NCI-H748 (cell line): ENCODE data around the gene CELF4.
A peak's percentile ranks its signal among the peaks of the same experiment; 100 is the strongest.

Experiments
- DNase-seq: peaks from one replicate; lab custom pipeline; 2025; ENCODE audit not compliant: unreplicated experiment; lab: John Stamatoyannopoulos, UW

The CELF4 gene

DNA sequence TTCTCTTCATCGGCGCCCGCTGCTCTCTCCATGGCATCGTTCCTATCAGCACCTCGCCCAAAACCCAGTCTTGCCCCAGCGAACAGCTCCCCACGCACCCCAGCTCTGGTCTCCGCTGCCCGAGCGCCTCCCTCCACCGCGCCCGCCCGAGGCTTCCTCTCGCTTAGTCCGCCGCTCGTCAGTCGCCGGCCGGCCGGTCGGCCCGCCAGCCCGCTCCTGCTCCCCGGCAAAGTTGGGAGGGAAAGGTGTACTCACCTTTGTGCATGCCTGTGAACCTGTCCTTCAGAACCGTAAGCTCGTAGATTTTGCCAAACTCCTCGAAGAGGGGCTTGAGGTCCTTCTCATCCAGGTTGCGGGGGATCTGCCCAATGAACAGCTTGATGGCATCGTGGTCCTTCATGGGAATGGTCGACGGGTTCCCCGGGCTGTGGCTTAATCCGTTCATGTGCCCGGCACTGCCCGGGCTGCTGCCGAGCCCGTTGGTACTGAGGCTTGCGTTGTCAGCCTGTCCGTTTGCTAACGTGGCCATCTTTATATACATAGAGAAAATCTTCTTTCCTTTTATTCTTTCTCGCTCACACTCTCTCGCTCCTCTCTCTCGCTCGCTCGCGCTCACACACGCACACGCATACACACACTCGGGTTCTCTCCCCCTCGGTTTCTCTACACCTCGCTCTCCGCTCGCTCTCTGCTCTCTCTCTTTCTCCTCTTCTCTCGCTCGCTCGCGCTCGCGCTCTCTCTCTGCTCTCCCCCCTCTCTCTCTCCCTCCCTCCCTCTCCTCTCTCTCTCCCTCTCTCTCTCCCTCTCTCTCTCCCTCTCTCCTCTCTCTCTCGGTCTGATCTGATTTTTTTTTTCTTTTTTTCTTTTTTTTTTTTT is at the start of gene CELF4:
Gene CELF4, minus strand, starts transcription at position 698 of the 876 bp plus-strand sequence.
- peak; percentile 91 for DNase-seq

DNA sequence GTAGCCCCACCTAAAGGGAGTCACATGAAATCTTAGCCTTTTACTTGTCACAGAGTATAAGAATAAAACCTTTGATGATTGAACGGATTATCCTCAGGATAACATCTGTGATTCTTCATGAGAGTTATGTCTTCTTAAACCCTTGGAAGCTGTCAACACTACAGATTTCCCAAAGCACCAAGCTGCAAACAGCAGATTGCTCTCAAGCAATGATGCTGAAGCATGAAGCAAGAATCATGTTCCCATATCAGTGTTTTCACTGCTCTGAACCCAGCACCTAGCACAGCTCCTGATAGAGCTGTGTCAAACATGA is 47.6 kb upstream of the CELF4 start:
- DNase-seq, result no peak

DNA sequence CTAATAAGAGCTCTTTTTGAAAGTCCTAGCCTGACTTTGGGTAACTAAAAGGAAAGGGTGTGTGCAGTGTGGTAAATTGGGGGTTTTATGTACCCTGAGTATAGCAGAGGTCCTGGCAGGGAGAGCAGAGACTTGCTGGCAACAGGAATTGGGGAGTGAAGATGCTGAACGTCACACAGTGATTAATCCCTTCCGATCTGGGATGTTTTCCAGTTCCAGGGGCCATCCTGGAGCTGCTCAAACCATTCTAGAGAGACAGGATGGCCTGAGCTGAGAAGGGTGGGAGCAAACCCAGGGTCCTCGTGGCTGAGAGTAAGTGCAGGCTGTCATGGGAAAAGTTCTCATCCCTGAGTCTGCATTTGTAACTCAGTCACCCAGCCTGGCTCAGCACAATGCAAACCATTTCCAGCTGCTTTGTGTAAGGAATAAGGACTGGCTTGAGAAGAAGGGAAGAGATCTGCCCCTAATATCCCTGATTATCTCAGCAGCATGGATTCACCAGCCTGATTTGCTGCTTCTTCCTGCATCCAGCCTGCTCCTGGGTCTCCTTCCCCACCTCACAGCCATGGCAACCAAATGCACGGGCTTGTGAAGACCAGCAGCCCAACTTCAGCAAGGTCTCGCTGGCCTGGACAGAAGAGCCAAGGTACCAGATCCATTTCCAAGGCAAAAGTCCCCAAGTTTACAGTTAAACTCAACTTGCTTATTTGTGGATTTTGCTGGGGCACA is 47.1 kb upstream of the CELF4 start:
- DNase-seq, result no peak

- no peak for DNase-seq
Measured at GRCh38 chr18:37611614-37612279, 46.1 kb upstream of the CELF4 start.

GRCh38 chr18:37608876-37609275 is 43.3 kb upstream of the CELF4 start:
- no peak for DNase-seq

DNA sequence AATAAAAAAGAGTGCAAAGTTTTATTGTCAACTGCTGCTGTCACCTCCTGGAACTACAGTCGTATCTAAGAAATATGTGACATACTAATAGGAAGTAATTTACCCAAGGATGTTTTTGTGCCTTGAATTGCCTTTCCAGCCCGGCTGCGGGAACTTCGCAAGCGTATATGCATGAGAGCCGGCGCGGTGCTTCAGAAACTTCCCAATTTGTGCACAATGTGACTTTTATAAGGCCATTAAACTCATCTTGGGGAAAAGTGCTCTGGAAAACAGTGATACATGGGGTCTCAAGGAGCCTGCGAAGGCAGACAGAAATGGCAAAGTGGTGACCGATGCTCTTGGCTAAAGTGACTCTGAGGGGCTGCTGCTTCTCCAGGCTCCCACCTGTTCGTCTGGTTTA is 41.7 kb upstream of the CELF4 start:
- no peak for DNase-seq

DNA sequence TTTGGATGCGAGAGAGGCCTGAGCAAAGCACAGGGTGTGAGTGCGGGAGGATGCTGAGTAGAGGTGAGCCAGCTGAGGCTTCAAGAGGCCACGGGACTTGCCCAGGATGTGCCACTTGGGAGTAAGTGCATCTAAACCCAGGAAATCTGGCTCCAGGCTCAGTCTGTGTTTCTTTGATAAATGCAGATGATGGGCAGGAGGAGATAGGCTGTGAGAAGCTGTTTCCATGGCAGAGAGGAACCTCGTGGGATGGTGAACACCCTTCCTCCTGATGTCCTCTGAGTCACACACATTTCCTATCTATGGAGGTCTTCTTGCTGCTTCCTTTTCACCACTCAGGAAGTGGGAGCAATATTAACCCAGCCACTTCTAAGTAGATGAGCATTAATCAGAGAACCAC is 38.4 kb upstream of the CELF4 start:
- DNase-seq, result no peak

DNA sequence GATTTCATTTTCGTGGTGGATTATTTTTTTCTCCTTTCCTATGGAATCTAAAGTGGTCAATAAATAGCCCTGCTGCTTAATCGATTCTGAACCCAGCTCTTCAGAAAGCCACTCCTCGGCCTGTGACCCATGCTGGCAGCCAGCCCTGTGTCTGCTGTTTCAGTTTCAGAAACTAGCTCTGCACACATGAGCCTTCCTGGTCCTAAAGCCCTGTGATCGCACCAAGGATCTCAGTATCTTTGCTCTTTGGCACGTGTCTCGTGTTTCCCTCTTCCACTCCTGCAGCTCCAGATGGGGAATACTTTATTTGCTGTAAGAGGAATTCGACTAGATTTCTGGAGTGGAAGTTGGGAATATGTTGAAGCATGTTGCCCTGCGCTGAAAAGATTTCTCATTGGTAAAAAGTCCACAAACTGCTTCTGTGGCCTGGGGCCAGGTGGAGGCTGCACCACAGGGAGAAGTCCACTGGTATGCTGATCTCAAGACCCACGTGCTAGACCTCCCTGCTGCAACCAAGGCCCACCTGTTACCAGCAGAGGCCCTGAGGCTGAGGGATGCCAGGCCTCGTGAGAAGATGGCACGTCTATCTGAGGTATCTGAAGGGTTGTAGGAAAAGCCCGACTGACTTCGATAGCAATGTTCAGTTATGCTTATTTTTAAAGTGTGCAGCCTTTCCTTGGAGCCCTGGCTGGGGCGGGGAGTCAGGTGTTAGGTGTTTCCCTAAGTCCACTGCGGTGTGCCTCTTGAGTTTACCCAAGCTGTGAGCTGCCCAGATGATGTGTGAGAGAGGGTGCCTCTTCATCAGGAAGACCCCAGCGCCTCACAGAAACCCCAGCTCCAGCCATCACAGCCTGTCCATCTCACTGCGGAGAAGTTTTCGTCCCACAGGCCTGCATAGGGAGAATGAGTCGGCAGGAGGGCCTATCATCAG is 33.6 kb upstream of the CELF4 start:
- DNase-seq, result no peak

- no peak for DNase-seq
Measured at GRCh38 chr18:37598396-37598795, 32.8 kb upstream of the CELF4 start.

- DNase-seq, result no peak
Measured at GRCh38 chr18:37590346-37590745, 24.7 kb upstream of the CELF4 start.

- DNase-seq, result peak; percentile 18
Measured at GRCh38 chr18:37588289-37588688, 22.7 kb upstream of the CELF4 start.

DNA sequence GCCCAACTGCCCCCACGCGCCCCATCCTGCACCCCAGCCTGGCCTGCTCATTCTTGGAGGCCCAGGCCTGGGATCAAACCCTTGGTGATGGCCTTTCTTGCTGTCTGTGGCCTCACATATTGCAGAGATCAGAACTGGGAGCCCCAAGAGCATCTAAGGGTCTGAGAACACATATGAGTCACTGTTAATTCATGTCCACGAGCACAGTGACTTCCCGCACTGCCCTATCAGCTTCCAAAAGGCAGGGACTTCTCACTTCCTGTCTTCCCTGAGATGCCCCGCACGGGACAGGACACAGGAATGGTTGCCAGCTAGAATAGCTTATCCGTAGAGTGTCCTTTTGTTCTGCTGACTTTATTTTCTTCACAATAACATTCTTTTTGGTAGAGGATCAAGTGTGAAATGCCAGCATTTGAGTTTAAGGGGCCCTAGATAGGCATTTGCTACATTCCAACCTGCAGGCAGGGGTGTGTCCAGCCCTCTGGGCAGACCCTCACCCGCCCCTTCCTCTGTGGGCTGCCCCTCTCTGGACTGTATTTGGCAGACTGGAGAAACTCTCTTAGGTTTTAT is 21.1 kb upstream of the CELF4 start:
- no peak for DNase-seq

- DNase-seq, result no peak
Measured at GRCh38 chr18:37584952-37585695, 19.5 kb upstream of the CELF4 start.

DNA sequence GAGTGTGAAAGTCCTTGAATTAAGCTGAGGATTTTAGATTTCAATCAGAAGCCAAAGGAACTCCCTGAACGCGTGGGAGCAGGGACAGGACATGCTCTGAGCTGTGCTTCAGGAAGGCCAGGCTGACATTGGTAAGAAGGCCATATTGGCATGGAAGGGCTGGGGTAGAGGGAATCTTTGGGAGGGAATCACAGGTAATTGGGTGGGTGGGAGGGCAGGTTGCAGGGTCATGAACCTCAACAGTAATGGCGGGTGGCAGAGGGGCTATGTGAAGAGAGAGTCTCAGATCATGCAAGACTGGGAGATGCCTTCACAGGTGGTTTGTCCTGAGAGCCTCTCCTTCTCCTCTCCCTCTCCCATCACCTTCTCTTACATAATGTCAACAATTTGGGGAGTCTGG is 18.6 kb upstream of the CELF4 start:
- no peak for DNase-seq

DNA sequence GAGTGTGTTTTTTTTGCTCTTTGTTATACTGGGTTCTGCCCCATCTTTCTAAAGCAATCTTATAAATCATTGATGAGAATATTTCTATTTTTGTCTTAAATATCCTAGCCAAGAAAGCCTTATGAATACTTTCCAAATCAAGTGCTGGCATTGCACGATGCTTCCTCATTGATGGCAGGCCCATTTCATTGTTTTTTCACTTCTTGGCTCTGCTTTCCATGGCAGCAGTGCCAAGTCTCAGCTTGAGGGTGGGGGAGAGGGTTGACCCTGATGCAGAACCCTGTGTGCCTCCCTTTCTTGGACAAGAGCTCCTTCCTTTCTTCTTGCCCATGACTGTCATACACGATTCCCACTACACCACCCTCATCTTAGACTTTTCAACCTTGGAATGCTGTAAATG is 16.7 kb upstream of the CELF4 start:
- no peak for DNase-seq

DNA sequence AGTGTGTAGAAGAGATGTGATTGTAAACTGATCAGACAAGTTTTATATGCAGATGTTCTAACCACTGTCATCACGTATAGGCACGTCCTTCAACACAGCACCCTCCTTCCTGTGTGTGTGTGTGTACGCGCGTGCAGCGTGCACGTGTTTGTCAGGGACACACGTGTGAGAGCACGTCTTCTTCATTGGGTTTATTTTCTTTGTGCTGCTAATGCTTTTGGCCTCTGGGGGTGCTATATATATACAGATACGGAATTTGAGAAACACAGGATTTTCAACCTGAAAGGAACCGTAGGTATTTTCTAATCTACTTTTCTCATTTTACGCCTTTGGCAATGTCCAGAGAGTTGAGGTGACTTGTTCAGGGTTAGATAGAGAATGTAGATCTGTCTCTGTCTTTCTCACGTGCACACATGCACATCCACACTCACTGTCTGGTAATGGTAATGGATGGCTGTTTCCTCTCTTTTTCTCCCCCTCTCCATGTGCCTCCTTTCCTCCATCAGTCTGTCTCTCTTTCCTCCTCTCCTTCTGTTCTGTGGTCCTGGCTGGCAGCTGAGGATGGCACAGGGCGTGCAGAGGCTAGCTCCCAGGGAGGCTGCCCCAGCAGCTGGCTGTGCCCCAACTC is 13.4 kb upstream of the CELF4 start:
- peak; percentile 69 for DNase-seq

DNA sequence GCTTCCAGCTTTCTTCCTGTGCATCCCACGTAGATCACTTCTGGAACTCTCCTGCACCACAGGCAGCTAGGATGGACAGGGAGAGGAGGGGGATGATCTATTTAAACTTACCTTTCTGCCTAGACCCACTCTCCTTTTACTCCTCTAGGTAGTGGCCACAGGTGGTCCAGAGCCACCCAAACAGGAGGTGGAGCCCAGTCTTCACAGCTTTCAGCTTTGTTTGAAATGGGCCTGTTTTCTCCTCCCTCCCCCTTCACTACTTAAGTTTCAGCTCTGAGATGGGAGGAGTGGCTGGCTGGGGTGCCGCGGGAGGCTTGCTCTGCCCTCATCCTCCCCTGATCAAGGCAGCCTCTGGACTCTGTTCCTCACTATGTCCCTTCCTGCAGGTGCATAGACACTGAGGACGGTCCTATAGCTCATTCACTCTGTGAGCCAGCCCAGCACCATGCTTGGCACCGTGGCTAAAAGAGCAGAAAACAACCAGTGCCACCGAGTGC is 12.6 kb upstream of the CELF4 start:
- no peak for DNase-seq

- DNase-seq, result peak; percentile 9
Measured at GRCh38 chr18:37577051-37577611, 11.5 kb upstream of the CELF4 start.

GRCh38 chr18:37575646-37576045 is 10.0 kb upstream of the CELF4 start:
- DNase-seq, result peak; percentile 95
